ENCODE measurements around the gene ELFN1. TPM values are rescaled to one million over a fixed set of nuclear protein-coding genes. Genes with fewer than 3 reads are reported as not detected.

The ELFN1 gene
- polyA plus RNA-seq, 1 donor = 4.7 TPM

DNA sequence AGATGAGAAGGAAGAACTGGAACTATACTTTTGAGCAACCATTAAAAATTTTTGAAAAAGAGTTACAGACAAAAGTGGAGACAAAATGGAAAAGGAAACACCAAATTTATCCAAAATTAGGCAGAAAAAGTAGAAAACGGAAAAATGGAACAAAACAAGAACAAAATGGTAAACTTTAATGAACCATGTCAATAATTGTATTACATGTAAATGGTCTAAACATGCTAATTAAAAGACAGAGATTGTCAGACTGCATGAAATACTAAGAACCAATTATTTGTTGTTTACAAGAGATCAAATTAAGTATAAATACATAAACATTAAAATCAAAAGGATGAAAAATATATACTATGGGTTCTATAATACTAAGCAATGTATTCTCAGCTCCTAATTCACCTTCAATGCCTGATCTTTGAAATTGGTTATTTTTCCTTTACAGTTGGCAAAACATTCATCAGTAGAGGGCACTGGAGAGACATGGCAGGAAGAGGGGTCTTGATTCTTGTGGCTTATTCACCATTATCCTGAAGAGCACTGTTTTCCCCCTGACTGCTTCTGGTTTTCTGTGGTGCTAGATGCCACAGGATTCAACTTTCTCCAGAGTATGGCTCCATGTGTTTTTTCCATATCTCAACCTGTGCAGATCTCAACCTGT, 124.9 kb downstream of the ELFN1 start:
- DNase-seq (ENCODE audit: low read depth) = no peak

Other genes starting within 250 kb of the ELFN1 start
- 6.3 TPM for gene MICALL2, start 210.8 kb upstream of the ELFN1 start, polyA plus RNA-seq (ENCODE audit: insufficient read length)
- gene INTS1, start 165.9 kb upstream of the ELFN1 start, polyA plus RNA-seq (ENCODE audit: insufficient read length) = 39.5 TPM
- gene MAFK, start 139.6 kb upstream of the ELFN1 start, polyA plus RNA-seq (ENCODE audit: insufficient read length) = 13.2 TPM
- 0.78 TPM for gene TMEM184A, start 114.1 kb upstream of the ELFN1 start, polyA plus RNA-seq (ENCODE audit: insufficient read length)
- gene PSMG3, start 100.2 kb upstream of the ELFN1 start, polyA plus RNA-seq (ENCODE audit: insufficient read length) = 19.2 TPM